ENCODE results near the gene NAT9.
A peak's percentile ranks its signal among the peaks of the same experiment; 100 is the strongest.

Gene NAT9
- 4.3 to 42.9 (median 21.1) reads per million in 18 experiments for total RNA-seq

DNA sequence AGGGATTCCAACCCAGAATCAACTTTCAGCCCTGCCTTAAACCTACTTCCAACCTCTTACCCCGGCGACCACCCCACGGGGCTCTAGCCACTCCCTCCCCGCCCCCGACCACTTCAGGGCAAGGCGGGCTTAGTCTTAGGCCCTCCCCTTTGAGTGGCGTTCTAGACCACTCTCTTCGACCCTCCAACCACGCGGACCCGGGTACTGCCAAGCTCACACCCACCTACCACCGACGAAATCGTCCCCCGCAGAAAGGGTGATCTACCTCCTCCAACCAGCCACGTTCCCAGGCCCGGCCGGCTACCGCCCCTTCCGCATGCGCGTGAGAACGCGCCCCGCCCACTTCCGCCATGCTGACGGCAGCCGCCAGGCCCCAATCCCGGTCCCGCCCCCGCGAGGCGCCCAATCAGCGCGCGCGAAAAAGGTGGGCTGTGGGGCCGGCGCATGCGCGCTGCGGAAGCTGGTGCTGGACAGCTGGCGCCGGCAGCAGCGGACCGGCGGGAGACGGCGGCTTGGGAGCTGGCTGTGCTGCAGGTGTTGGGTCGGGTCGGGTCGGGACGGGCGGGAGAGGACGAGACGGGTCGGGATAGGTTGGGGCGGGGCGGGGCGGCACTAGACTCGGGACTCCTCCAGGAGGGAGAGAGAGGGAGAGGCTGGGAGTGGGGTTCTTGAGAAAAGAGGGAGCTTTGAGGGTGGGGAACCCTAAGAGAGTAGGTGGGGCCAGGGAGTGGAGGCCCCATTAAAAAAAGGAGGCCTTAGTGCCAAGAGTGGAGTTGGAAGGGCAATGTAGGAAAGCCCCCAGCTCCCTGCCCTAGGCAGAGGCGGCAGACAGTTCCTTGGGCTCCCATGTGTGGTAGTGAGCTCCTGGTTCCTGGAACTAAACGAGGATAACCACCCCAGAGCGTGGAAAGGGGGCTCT is at the start of gene NAT9:
NAT9 (minus strand) TSS at position 302 of the 919 bp plus-strand sequence. CDS start 647 bp downstream, outside the sequence.
- DNase-seq = peak; percentile 98 to 99

GRCh38 chr17:74824961-74825627 is 48.9 kb upstream of the NAT9 start:
- DNase-seq = no peak

- DNase-seq = no peak
These were observed 46.8 kb upstream of the NAT9 start for GRCh38 chr17:74822939-74823367.

DNA sequence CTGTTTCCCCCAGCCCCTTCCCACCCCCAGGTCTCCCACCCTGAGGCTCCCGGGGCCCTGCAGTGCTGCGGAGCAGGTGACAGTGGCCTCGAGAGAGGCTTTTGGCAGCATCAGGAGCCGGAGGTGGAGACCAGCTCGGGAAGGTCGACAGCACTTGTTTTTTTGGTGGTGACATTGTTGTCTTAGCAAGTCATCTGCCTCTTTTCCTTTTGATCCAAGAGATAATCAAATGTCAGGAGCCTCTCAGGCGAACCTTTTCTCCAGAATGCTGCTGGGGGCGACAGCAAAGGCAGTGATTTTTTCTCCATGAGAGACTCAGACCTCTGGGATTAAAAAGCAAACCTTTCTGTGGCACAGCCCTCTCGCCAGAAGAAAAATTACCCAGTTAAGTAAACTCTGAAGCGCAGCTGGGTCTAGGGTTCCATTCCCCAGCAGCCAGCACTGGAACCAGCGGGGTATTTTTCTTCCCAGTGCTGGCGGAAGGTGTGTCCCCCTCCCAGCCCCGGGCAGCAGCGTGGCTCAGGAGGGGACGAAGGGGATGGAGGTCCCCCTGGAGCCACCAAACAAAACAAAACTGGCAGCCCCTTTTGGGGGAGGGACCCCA is 46.3 kb upstream of the NAT9 start:
- DNase-seq = no peak

- DNase-seq = no peak
These were observed 45.6 kb upstream of the NAT9 start for GRCh38 chr17:74821655-74822334.

GRCh38 chr17:74819801-74820436 is 43.8 kb upstream of the NAT9 start:
- no peak for DNase-seq

- DNase-seq = no peak
These were observed 42.3 kb upstream of the NAT9 start for GRCh38 chr17:74818291-74818938.

GRCh38 chr17:74816905-74817620 is 40.9 kb upstream of the NAT9 start:
- DNase-seq = no peak

- DNase-seq = no peak
These were observed 39.6 kb upstream of the NAT9 start for GRCh38 chr17:74815550-74816370.

GRCh38 chr17:74815067-74815466 is 38.9 kb upstream of the NAT9 start:
- no peak for DNase-seq

DNA sequence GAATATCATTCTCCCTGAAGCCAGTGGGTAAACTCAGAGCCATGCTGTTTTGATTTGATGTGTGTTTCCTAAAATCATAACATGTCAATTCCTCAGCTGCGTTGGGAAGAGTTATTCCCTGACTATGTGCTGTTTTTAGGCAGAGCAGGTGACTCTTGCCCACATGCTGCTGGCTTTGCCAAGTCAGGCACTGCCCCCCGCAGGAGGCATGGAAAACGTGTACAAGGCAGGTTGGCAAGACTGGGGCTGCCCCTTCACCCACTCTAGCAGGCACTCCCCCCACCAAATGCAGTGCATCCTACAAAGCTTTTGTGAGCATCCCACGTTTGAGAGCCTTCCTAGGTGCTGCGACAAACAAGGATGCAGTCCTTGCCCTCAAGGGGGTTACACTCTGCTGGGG is 38.3 kb upstream of the NAT9 start:
- DNase-seq = no peak

DNA sequence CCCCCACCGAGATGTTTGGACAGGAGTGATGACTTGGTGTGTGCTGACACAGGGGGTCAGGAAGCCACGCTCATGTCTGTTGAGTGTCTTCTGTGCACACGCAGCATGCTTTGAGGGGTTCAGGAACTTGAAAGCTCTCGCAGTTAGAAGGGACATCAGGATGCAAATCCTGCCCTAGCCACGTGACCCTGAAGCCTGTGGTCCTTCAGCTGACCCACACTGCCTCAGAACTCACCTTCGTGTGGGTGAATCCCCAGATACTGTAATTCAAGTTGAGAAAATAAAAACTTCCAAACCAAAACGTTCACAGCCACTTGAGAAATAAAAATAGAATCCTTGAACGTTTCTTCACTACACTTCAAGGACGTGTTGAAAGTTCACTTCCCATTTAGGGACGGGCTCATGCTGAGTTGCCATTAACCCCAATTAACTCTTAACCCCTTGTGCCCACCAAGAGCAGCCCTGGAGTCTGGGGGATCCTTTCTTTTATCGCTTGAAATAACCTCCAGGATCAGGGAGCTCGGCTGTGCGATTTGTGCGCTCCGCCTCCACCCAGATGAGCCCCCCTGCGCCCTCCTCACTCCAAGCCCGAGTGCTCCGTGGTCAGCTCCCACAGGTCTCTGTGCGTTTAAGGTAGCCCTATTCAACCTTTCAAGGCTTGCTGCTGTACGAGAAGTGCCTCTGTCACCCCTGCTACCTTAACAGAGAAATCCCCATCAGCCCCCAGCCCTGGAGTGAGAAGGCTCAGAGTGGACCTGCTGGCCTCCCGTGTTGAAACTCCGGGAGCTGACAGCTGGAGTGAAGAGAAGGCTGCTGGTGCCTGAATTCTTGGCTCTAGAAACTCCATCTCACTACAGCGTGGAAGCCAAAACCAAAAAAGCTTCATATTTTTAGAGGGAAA is 36.2 kb upstream of the NAT9 start:
- peak; percentile 23 to 43 for DNase-seq

GRCh38 chr17:74810699-74811485 is 34.7 kb upstream of the NAT9 start:
- peak in 1 of 2 donors; percentile 9 for DNase-seq

GRCh38 chr17:74808714-74809430 is 32.7 kb upstream of the NAT9 start:
- peak; percentile 43 to 48 for DNase-seq

DNA sequence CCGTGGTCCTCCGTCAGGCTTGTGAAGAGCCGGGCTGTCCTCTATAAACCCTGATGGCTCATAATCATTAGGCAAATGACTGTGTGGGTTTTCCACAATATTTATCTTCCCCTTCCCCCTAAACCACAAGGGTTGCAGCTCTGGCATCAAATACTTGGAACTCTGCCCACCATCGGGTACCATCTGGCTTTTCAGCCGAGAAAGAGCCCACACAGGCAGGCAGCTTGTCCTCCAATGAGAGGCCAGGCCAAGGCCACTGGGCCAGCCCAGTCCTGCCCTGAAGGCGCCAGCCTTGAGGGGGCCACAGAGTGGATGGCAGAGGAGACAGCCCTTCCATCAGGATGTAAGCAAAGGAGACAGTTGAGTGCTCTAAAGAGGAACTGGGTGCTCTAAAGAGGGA is 31.8 kb upstream of the NAT9 start:
- DNase-seq = peak in 1 of 2 donors; percentile 20

DNA sequence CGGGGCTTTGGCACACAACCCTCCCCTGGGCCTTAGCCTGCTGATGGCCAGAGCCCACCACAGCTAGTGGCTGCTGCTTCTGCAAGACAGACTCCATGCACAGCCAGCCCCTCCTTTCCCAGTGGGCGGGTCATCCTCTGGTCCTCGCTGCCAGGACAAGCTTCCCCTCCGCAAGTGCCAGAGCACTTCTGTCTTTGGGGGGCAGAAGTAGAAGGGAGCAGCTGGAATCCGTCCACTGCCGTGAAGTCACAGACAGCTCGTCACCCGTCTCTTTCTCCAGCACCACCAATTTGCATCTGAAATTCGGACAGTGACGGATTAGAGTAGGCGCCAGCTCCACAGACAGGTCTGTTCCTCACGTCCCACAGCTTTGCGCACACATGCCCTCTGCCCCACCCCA is 31.3 kb upstream of the NAT9 start:
- DNase-seq = peak in 1 of 2 donors; percentile 34

DNA sequence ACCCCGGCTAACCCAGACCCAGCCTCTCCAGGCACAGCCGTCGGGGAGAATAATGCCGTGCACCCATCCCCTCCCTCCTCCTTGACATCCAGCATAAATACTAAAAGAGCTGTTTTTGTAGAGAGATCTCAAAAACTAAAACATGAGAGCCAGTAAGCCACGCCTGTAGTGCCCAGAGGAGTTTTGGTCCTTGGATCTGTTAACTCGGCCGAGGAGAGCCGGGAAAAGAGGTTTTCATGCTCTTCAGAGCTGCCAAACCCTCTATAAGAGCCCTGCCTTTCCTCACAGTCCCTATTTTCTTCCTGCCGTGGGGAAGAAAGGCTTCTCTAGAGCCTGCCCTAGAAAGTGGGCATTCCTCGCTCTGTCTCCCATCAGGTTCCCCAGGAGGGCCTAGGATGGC is 30.2 kb upstream of the NAT9 start:
- DNase-seq = no peak
